Endodermal cell (in vitro differentiated cells): ENCODE data around the gene VWA3A. TPM values are rescaled to one million over a fixed set of nuclear protein-coding genes. Genes with fewer than 3 reads are reported as not detected.

Experiments used
- DNase-seq: peaks from one replicate; pipeline ENCODE4 v3.0.0-alpha.2; 2017
- H3K27ac ChIP-seq: 2 replicates; pipeline ENCODE4 v1.5.1; 2013; ENCODE audit warnings: mild to moderate bottlenecking, low read depth, low read length, moderate library complexity
- H3K27me3 ChIP-seq: 2 replicates; pipeline ENCODE4 v1.6.1; 2013; ENCODE audit warnings: mild to moderate bottlenecking, low read length, moderate library complexity; ENCODE audit not compliant: insufficient read depth, control insufficient read depth, poor library complexity, severe bottlenecking
- H3K36me3 ChIP-seq: 2 replicates; pipeline ENCODE4 v1.7.0; 2013; ENCODE audit warnings: mild to moderate bottlenecking, low read length, moderate library complexity; ENCODE audit not compliant: control insufficient read depth, insufficient read depth
- H3K4me1 ChIP-seq: one replicate; pipeline ENCODE4 v1.7.0; 2013; ENCODE audit warnings: low read length; ENCODE audit not compliant: control insufficient read depth, insufficient read depth
- H3K4me3 ChIP-seq: 2 replicates; pipeline ENCODE4 v1.5.1; 2013; ENCODE audit warnings: mild to moderate bottlenecking, low read length, moderate library complexity
- H3K9ac ChIP-seq: 2 replicates; pipeline ENCODE4 v1.6.1; 2013; ENCODE audit warnings: mild to moderate bottlenecking, low read length, moderate library complexity; ENCODE audit not compliant: poor library complexity, severe bottlenecking; ENCODE audit errors: extremely low read depth
- H3K9me3 ChIP-seq: 2 replicates; pipeline ENCODE4 v1.6.1; 2013; ENCODE audit warnings: mild to moderate bottlenecking, low read length, moderate library complexity; ENCODE audit not compliant: control insufficient read depth
- H3K27ac Mint-ChIP-seq: 2 replicates; pipeline ENCODE4 v1.8.0; 2020; ENCODE audit warnings: mixed read lengths
- H3K27me3 Mint-ChIP-seq: 2 replicates; pipeline ENCODE4 v1.8.0; 2021; ENCODE audit warnings: mild to moderate bottlenecking, mixed read lengths; ENCODE audit not compliant: insufficient read depth
- H3K36me3 Mint-ChIP-seq: 2 replicates; pipeline ENCODE4 v1.8.0; 2020; ENCODE audit warnings: low read depth, mixed read lengths
- H3K4me1 Mint-ChIP-seq: 2 replicates; pipeline ENCODE4 v1.8.0; 2020; ENCODE audit warnings: mixed read lengths
- H3K4me3 Mint-ChIP-seq: 2 replicates; pipeline ENCODE4 v1.8.0; 2020; ENCODE audit warnings: mild to moderate bottlenecking, moderate library complexity, mixed read lengths
- H3K9me3 Mint-ChIP-seq: 2 replicates; pipeline ENCODE4 v1.8.0; 2020; ENCODE audit warnings: mild to moderate bottlenecking, mixed read lengths
- WGBS, 2 experiments: methylation state at CpG; one replicate each; pipeline versions ENCODE4 v1.1.5 to v1.1.7; 2013; ENCODE audit warnings: missing lambda C conversion rate in 2 of 2, mixed read lengths in 1 of 2; ENCODE audit not compliant: insufficient coverage in 1 of 2, insufficient read length in 1 of 2; 5-methylcytosine and 5-hydroxymethylcytosine counted together
- total RNA-seq, 2 donors: library from RNA; stranded (reverse); fragmentation: NEBNext Ultra II Directional in 1 of 2; extraction: Animal tissue kit (Norgen Biotek cat#: 25700) in 1 of 2; gene quantifications; 2 replicates in 1 of 2; 3 replicates in 1 of 2; pipeline ENCODE4 v1.2.1, GENCODE V29; 2021
- TF ChIP-seq, protein P1 (sequence below): fragments of 200-600 bp; sonication (generic); conservative IDR thresholded peaks from 2 replicates; pipeline ENCODE4 v1.5.0; 2021; ENCODE audit warnings: antibody characterized with exemption, mild to moderate bottlenecking

Gene VWA3A
- total RNA-seq, 2 donors from 2014 or later: 0.18 to 0.40 TPM

DNA sequence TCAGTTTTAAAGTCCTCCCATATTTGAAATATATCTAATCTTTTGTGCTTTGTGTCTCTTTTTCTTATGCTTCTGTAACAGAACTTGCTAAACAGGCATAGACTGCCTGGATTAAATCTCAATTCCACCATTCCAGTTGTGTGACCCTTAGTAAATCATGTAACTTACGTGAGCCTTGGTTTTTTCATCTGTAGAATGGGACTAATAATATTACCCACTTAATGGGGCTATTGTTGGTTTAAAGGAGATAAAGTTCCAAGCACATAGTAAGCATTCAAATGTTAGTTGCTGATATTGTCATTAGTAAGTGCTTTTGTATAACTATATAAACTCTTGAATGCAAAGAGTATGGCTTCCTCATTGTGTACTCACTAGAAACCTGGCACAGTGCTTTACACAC lies 5.9 kb upstream of the VWA3A start:
- H3K4me1 ChIP-seq: no peaks in the 10 kb centered on the region
- Mint-ChIP-seq H3K27ac (no peak overlapping the region), H3K4me1 (no peaks in the 10 kb centered on the region), H3K27me3 (no peaks in the 10 kb centered on the region), H3K9me3 (no peaks in the 10 kb centered on the region), H3K36me3 (peaks cover 6% of the 10 kb centered on the region), H3K4me3 (no peak overlapping the region)
- H3K27ac ChIP-seq: no peak overlapping the region
- no peak overlapping the region for H3K9ac ChIP-seq
- TF ChIP-seq, protein P1, sequence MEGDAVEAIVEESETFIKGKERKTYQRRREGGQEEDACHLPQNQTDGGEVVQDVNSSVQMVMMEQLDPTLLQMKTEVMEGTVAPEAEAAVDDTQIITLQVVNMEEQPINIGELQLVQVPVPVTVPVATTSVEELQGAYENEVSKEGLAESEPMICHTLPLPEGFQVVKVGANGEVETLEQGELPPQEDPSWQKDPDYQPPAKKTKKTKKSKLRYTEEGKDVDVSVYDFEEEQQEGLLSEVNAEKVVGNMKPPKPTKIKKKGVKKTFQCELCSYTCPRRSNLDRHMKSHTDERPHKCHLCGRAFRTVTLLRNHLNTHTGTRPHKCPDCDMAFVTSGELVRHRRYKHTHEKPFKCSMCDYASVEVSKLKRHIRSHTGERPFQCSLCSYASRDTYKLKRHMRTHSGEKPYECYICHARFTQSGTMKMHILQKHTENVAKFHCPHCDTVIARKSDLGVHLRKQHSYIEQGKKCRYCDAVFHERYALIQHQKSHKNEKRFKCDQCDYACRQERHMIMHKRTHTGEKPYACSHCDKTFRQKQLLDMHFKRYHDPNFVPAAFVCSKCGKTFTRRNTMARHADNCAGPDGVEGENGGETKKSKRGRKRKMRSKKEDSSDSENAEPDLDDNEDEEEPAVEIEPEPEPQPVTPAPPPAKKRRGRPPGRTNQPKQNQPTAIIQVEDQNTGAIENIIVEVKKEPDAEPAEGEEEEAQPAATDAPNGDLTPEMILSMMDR: no peak
- WGBS, 2 experiments: 100% methylated on average over 1 of the region's 1 CpG; no CpG with 5 or more reads in 1 of the 2 experiments
- H3K27me3 ChIP-seq: no peaks in the 10 kb centered on the region
- no peak overlapping the region for H3K4me3 ChIP-seq
- no peaks in the 10 kb centered on the region for H3K36me3 ChIP-seq
- no peak for DNase-seq
- no peaks in the 10 kb centered on the region for H3K9me3 ChIP-seq

GRCh38 chr16:22088642-22089041 lies 3.7 kb upstream of the VWA3A start:
- no peak overlapping the region for H3K9ac ChIP-seq
- Mint-ChIP-seq H3K4me1 (peaks cover 15% of the 10 kb centered on the region), H3K27me3 (no peaks in the 10 kb centered on the region), H3K36me3 (peaks cover 6% of the 10 kb centered on the region), H3K4me3 (no peak overlapping the region), H3K27ac (no peak overlapping the region), H3K9me3 (no peaks in the 10 kb centered on the region)
- H3K36me3 ChIP-seq: no peaks in the 10 kb centered on the region
- no peaks in the 10 kb centered on the region for H3K27me3 ChIP-seq
- H3K27ac ChIP-seq: no peak overlapping the region
- WGBS, 2 experiments: 88% methylated on average over 1 of the region's 1 CpG
- peaks cover 5% of the 10 kb centered on the region for H3K4me1 ChIP-seq
- DNase-seq: no peak
- TF ChIP-seq, protein P1: no peak
- H3K4me3 ChIP-seq: no peak overlapping the region
- no peaks in the 10 kb centered on the region for H3K9me3 ChIP-seq

DNA sequence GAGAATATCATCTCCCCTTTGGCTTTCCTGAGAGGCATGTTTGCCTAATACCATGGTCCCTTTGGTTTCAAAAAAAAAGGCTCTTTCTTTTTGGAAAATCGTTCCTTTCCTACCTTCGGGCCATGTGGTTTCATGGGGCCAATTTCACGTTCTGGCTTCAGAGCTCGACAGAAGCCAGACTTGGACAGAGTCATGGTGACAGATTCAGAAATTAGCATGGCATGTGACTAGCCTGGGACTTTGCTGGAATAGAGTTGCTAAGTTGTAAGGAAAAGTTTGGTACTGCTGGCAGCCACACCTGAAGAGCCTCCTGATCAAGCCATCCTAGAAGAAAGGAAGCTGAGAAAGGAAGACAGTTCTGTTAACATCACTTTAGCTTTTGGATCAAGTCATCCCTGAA lies 2.4 kb upstream of the VWA3A start:
- H3K4me3 ChIP-seq: no peak overlapping the region
- H3K4me1 ChIP-seq: peaks cover 5% of the 10 kb centered on the region
- H3K36me3 ChIP-seq: no peaks in the 10 kb centered on the region
- Mint-ChIP-seq H3K4me1 (peaks cover 15% of the 10 kb centered on the region), H3K9me3 (no peaks in the 10 kb centered on the region), H3K27me3 (no peaks in the 10 kb centered on the region), H3K36me3 (peaks cover 6% of the 10 kb centered on the region), H3K27ac (no peak overlapping the region), H3K4me3 (no peak overlapping the region)
- no peak for DNase-seq
- no peaks in the 10 kb centered on the region for H3K9me3 ChIP-seq
- no peak overlapping the region for H3K27ac ChIP-seq
- 89 to 93% methylated on average over 4 of the region's 4 CpGs for WGBS, 2 experiments
- H3K9ac ChIP-seq: no peak overlapping the region
- TF ChIP-seq, protein P1: no peak
- H3K27me3 ChIP-seq: no peaks in the 10 kb centered on the region
